Spleen (tissue), 3 donors: ENCODE data around the gene HECW1.

ENCODE experiments used
- POLR2A ChIP-seq, 3 donors: fragments of 450-650 bp; IDR thresholded peaks; one replicate each; pipeline ENCODE4 v1.5.1; 2017; ENCODE audit warnings: antibody characterized with exemption in 3 of 3, mild to moderate bottlenecking in 1 of 3
- POLR2AphosphoS5 ChIP-seq, 3 donors: sonication (generic); formaldehyde crosslinking; IDR thresholded peaks; one replicate each; pipeline ENCODE4 v1.5.1; 2017; ENCODE audit warnings: antibody characterized with exemption in 3 of 3

- TF ChIP-seq POLR2A (IDR thresholded peaks at IDR 0.05), result no peak
- TF ChIP-seq POLR2AphosphoS5 (IDR thresholded peaks at IDR 0.05), result no peak
Observed at GRCh38 chr7:43538404-43538771, 425.9 kb downstream of the HECW1 start.
